Medulla oblongata (tissue), 1 donor: ENCODE data around the gene DIP2C.

Experiments
- DNase-seq: peaks from one replicate; pipeline ENCODE4 v3.0.0-alpha.2; 2015; ENCODE audit errors: extremely low spot score

Gene DIP2C

DNA sequence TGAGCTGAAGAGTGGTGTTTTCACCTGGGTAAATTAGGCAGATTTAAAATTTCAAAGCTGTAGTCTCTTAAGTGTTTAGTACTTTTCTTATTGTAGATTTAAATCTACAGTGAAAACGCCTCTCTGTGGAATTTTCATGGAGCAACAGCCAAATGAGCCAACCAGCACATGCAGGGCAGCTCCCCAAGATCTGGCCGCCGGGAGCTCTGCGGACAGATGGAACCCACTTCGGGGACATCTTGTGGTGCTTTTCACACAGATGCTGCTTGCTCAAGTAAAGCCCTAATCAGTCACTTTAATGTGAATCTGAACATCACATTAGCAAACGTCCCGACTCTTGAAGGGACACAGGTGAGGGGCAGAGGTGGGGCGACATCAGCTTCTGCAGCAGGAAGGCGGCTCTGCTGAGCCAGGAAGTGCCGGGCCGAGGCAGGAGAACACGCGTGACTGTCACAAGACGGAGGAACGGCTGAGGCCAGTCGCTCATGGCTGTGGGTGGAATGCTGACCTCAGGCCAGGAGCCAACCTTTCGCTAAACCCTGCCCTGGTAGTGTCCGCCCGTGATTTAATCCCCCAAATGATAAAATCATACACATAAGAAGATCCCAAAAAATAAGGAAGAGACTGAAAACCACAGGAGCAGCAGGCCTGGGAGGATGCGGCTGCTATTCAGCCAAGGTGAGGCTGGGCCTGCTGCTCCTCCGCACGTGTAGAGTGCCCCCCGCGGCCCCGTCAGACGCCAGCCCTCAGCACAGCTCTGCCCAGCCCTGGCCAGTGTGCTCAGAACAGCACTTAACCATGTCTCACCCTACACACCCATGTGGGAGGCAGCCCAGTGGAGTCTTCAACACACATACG is 297.4 kb downstream of the DIP2C start:
- DNase-seq, result no peak

- no peak for DNase-seq
Observed at GRCh38 chr10:391305-391704, 298.2 kb downstream of the DIP2C start.

GRCh38 chr10:390449-391100 is 298.9 kb downstream of the DIP2C start:
- no peak for DNase-seq

- DNase-seq, result no peak
Observed at GRCh38 chr10:389836-390448, 299.5 kb downstream of the DIP2C start.

- DNase-seq, result peak; percentile 11
Observed at GRCh38 chr10:389261-389790, 300.1 kb downstream of the DIP2C start.

GRCh38 chr10:388661-389045 is 300.8 kb downstream of the DIP2C start:
- no peak for DNase-seq

DNA sequence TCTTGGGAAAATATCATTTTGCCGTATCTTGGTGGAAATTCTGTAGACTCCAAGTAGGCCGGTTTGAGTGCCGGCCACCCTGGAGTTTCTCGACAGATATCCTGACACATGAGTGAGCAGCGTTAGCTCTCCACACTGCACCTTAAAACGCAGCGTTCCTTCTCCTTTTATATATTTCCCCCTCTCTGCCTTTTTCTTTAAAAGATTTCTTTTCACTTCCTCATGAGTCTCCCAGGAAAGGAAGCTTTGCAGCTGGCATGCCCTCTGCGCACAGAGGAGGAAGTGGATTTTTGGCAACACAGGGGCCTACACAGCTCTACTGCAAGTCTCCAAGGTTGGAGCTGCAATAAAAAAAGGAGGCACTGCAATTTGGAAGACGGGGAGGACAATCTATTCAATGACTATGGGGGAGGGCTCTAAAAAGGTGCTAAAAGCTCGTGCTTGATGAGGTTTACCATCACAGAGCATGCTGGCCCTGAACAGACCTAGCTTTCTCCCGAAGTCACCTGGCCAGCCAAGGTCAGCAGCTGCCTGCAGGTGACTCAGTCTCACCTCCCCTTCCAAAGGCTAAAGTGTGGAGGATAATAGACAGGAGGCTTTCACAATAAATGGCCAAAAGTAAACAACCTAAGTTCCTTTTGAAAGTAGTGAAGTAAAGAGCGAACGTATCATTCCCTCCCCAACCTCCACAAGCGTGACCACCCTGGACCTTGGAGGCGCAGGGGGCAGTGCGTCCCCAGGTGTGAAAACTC is 301.4 kb downstream of the DIP2C start:
- DNase-seq, result peak; percentile 79

- no peak for DNase-seq
Observed at GRCh38 chr10:387593-387891, 301.9 kb downstream of the DIP2C start.

DNA sequence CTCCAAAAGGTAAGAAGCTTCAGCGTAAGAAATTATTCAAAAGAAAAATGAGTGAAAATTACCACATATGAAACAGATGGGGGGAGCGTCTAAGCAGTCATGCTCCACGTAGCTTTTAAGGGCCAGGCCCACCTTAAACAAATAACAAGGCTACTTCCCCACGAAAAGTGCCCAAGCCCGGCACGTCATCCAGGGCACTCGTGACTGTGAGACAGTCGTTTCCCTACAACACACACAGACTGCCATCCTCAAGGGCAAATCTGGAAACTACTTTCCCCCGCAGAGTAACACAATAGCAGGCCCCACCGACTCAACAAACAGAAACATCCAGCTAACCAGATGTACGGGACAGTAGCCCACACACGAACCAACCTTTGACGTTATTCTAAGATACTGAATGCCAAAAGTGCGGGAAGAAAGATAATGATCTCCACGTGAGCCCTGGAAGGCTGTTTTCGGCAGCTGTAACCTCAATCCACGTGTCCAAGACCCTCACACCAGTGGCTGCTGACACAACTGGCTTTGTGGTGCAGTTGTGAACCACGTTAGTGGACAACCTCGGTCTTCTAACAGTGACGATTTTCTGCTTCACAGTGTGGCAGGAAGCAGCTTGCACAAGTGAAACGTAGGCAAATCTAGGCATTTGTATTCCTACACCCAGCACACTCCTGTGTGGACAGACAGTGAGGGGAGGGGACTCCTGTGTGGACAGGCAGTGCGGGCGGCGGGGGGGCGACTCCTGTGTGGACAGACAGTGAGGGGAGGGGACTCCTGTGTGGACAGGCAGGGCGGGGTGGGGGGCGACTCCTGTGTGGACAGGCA is 302.5 kb downstream of the DIP2C start:
- DNase-seq, result peak; percentile 60

DNA sequence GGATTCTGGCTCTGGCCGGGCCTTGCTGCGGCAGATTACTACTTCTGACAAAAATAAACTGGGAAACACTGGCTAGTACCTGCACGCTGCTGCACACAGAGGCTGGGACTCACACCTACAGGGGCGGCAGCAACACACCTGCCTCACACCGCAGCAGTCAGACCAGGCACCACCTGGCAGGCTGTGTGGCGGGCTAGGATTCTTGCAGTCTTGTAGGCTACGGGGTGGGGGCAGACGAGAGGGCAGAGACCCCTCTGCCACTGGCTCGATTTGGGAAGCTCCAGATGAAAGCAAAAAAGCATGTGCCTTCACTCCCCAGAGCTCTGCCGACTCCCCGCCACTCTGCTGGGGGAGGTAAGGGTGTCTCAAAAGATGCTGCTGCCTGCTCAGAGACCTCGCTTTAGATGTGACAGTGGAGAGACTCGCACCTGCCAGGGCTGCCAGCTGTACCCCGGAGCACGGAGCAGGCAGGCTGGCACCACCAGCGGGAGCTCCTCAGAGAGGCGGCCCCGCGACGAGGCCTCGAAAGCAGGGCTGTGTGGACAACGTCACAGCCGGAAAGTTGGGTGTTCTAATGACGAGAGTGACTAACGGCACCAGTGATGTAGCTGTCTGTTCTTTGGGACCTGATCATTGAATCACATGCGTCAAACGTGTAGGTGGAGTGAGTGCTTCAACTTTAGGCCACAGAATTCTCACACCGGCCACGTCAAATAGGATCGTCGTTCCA is 303.7 kb downstream of the DIP2C start:
- DNase-seq, result no peak

- no peak for DNase-seq
Observed at GRCh38 chr10:384538-385305, 304.7 kb downstream of the DIP2C start.

DNA sequence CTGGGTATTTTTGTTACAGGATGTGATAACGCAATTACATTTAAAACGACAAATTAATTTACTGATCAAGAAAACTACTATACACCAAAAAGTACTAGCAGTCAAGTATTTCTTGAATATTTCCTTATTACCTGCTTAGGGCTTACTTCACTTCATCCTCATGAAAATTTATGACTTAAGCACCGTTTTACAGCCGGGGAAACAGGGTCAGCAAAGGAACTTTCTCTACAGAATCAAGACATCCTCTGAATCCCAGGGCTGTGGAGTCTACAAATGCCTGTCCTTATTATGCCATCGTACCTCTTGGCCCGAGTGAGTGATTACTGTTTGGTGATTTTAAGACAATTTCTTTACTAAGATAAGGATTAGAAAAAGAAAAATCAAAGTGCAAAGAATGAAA is 305.9 kb downstream of the DIP2C start:
- DNase-seq, result no peak

GRCh38 chr10:381805-382204 is 307.7 kb downstream of the DIP2C start:
- no peak for DNase-seq

DNA sequence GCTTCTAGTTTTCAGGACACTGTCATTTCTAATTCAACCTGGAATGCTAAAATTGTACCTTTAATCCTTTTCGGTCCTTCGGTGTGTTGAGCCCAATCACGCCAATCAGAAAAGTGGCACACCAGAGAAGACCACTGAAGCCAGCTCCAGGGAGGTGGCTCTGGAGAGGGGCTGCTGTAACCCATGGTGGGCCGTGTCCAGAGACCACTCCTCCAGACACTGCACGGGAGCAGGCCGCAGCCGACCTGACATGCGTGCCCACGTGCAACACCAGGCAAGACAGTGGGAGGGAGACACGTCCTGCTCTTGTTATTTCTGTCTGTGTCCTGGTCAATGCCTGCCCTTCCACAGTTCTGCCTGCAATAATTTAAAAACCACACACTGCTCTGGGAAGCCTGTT is 308.1 kb downstream of the DIP2C start:
- DNase-seq, result no peak

DNA sequence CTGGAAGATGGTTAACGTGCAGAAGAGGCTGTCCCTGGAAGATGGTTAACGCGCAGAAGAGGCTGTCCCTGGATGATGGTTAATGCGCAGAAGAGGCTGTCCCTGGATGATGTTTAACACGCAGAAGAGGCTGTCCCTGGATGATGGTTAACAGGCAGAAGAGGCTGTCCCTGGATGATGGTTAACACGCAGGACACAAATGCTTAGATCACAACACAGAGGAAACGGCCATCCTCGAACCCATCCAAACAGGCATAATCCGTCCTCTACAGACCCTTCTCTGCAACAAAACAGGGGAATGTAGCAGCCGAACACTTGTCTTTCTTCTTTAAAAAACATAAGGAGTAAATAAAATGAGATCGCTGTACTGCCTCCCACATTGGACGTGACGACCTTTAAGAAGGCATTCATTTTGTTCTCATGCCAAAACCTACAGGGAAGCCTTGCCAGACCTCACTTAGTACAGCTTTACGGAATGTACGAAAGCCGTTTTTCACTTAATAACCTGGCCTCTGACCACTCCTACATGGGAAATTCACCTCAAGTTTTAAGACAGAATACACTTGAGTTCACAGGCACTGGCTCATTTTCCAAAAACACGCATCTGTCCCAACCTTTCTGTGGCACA is 309.0 kb downstream of the DIP2C start:
- no peak for DNase-seq

- DNase-seq, result no peak
Observed at GRCh38 chr10:378930-379704, 310.4 kb downstream of the DIP2C start.

- no peak for DNase-seq
Observed at GRCh38 chr10:378230-378929, 311.1 kb downstream of the DIP2C start.

DNA sequence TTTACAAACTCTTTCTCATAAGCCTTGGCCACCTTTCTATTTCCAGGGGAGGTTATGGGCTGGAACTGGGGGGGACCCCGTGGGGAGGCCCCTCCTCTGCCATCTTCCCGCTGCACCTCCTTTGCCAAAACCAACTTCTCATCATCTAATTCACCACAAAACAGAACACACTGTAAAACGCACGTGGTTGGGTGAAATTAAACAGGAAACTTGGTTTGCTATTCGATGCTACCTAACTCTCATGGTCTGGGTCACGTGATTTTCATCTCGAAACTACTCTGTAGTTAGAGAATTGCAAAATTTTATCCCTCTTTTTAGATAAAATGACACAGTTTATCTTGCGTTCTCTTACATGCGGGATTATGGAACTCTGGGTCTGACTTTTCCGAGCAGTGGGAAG is 312.2 kb downstream of the DIP2C start:
- DNase-seq, result no peak
